NCI-H2171 (cell line): ENCODE results near the gene NSMCE1.
"Not testable (repeated sequence)": the region's sequence is repeated elsewhere in the genome, so short reads cannot be mapped to it uniquely, and the experiment has no call there.

Experiments used
- DNase-seq: peaks from one replicate; lab custom pipeline; 2025; lab: John Stamatoyannopoulos, UW

NSMCE1 gene

GRCh38 chr16:27272076-27272475 is 3.5 kb upstream of the NSMCE1 start:
- DNase-seq, result no peak

GRCh38 chr16:27270349-27270748 is 1.8 kb upstream of the NSMCE1 start:
- DNase-seq, result no peak

DNA sequence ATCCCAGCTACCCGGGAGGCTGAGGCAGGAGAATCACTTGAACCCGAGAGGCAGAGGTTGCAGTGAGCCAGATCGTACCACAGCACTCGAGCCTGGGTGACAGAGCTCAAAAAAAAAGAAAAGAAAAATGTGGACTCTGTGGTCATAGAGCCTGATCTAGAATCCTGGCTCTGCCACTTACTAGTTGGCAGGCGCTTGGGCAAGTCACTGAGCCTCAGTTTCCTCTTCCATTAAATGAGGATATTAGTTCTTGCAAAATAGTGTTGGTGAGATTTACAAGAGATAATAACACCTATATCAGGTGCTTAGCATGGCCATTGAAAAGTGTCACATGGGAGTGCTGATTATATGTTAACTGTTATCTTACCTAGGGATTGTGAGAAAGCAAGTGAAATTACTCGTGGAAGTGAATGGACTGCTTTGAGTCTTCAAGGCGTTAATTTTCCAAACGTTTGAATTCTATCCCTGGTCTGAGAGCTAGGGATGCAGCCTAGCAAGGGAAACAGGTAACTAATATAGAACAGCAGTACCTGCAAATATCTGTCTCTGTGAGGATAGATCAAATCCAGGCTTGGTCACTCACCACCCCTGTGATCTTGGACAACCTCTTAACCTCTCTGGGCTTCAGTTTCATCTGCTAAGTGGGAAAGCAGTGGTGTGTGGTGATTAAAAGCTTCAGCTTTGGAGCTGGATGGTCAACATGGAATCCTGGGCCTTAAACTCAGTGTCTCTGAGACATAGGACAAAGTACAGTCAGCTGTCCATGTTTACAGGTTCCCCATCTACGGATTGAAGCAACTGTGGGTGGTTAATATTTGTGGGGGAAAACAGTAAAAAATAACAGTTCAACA is 953 bp upstream of the NSMCE1 start:
- no peak for DNase-seq

DNA sequence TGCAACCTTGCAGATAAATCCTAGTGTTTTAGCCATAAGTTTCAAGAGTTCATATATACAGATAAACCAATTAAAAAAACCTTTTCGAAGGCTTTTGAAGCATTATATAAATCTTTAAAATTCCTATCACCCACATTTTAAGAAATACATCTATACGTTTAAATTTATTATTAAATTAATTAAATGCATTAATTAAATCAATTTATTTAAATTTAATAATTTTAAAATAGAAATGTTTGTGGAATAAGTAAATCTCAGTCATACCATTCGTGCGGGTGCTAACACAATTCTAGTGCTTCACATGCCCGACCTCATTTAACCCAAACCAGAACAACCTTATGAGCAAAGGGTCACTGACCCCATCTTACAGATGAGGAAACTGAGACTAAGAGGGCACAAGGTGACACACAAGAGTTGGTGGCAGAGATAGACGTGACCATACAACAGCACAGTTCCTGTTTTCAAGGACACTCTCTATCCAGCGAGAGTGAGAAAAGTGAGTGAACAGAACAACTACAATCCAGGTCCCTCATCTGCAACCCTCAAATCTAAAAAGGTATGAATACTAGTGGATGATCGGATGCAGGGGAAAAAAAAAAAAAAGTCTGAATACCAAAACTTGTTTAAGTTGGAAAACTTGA is 1.4 kb downstream of the NSMCE1 start:
- no peak for DNase-seq

GRCh38 chr16:27265982-27266381 is 2.6 kb downstream of the NSMCE1 start:
- no peak for DNase-seq

GRCh38 chr16:27264151-27264550 is 4.4 kb downstream of the NSMCE1 start:
- no peak for DNase-seq

DNA sequence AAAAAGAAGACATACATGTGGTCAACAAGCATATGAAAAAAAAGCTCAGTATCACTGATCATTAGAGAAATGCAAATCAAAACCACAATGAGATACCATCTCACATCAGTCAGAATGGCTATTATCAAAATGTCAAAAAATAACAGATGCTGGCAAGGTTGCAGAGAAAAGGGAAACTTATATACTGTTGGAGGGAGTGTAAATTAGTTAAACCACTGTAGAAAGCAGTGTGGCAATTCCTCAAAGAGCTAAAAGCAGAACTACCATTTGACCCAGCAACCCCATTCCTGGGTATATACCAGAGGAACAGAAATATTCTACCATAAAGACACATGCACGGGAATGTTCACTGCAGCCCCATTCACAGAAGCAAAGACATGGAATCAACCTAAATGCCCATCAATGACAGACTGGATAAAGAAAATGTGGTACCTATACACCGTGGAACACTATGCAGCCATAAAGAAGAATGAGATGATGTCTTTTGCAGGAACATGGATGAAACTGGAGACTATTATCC is 5.6 kb downstream of the NSMCE1 start:
- not testable (repeated sequence) for DNase-seq

DNA sequence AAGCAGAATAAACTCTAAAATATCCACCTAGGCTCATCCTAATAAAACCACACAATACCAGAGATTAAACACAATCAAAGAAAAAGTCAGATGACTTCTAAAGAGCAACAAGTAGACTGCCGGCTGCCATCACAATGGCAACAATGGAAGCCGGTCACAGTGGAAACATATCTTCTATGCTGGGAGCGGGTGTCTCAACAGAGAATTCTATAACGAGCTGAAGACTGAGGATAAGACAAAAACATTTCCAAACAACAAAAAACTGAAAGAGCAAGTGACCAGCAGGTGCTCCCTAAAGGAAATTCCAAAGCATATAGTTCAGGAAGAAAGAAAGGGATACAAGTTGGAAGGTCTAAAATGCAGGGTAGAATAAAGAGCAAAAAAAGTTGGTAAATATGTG is 8.9 kb downstream of the NSMCE1 start:
- no peak for DNase-seq

- no peak for DNase-seq
These were observed 10.3 kb downstream of the NSMCE1 start for GRCh38 chr16:27258241-27258734.

DNA sequence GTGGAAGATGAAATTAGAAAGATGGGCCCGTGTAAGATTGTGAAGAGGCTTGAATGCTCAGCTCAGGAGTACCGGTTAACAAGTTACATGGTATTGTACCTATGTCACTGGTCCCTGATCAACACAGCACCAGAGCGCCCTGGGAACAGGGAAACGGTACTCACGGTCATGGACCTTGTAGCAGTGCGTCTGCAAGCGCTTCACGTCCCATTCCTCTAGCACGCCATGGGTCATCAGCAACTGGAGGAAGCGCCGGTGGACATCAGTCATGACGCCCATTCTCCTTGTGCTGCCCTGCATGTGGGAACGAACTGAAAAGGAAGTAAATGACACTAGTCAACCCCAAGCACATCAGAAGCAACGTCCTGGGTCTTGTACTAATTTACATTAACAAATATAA is 11.3 kb downstream of the NSMCE1 start:
- no peak for DNase-seq

DNA sequence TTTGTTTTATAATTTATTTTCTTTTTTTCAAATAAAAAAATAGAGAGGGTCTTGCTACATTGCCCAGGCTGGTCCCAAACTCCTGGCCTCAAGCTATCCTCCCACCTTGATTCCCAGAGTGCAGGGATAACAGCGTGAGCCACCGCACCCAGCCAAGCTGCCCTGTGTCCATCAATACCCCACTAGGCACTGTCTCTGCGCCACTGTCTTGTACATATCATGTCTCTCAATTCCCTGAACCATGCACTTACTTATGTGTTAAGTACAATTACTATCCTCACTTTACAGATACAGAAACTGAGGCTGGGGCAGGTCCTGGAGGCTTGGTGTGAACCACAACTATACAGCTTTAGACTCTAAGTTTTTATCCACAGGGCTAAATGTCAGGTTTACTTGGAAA is 11.7 kb downstream of the NSMCE1 start:
- DNase-seq, result no peak

DNA sequence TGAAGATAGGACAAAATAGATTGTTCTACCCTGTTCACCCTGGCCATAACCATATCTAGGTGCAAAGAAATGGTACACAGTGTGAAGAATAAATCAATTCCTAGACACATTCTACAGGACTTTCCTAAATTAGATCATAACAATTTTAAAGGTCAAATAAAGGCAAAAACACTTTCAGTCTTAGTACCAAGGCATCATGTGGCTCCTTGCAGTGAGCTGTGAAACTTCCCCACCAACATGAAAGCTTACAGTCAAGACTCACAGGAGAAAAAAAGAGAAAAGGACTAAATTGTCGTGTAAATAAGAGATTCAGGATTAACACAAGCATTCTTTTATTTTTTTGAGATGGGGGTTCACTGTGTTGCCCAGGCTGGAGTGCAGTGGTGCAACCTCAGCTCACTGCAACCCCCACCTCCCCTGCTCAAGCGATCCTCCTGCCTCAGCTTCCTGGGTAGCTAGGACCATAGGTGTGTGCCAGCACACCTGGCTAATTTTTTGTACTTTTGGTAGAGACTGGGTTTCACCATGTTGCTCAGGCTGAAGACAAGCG is 14.2 kb downstream of the NSMCE1 start:
- DNase-seq, result no peak

DNA sequence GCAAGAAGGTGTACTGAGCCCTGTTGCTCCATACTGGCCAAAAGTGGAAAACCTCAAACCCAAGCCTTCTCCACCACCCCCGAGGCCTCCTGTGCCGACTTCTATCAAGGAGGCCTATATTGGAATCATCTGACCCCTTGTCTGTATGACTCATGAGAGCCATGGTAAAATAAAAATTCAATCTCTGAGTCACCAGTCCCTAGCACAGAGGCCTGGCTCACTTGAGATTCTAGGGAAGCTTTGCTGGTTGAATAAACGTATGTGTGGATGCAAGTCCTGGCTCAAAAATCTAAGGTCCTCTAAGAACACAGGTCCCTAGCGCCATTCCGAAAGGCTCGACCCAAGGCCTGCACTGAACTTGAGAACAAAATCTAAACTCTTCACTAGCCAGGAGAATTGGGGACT is 15.0 kb downstream of the NSMCE1 start:
- DNase-seq, result no peak

- no peak for DNase-seq
These were observed 16.4 kb downstream of the NSMCE1 start for GRCh38 chr16:27252206-27252585.

DNA sequence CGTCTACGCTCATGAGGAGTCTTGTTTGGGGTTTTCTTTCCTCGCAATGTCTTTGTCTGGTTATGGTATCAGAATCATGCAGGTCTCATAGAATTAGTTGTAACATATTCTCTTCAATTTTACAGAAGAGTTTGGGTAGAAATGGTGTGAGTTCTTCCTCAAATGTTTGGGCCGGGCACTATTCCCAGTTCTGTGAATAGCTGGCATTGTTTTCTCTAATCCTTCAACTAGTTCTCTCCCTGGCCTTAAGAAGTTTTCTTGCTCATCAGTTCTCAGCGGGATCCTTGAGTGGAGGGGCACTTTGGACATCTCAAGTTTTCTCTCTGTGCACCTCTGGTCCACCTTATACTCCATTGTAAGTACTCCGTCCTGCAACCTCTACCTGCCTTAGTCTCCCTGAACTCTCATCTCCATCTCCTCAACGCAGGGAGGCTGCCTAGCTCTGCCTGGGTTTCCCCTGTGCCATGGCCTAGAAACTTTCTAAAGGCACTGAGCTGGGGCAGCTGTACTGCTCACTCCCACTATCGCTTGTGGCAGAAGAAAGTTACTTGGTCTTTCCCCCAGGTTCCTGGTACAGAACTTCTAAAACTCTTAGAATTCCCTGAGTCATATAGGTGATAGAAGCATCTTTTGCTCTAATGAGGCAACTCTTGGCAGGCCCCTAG is 16.9 kb downstream of the NSMCE1 start:
- DNase-seq, result no peak

- not testable (repeated sequence) for DNase-seq
These were observed 19.7 kb downstream of the NSMCE1 start for GRCh38 chr16:27248886-27249285.

GRCh38 chr16:27248036-27248435 is 20.5 kb downstream of the NSMCE1 start:
- DNase-seq, result no peak

GRCh38 chr16:27247076-27247475 is 21.5 kb downstream of the NSMCE1 start:
- DNase-seq, result not testable (repeated sequence)

DNA sequence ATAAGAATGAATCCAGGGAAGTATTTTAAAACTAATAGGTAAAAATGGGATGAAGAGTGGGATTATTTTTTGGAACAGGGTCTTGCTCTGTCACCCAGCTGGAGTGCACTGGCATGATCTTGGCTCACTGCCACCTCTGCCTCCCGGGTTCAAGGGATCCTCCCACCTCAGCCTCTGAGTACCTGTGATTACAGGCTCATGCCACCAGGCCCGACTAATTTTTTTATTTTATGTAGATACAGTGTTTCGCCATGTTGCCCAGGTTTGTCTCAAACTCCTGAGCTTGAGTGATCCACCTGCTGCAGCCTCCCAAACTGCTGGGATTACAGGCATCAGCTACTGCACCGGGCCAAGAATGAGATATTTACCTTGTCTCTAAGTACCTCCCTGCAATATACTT is 22.1 kb downstream of the NSMCE1 start:
- DNase-seq, result no peak

DNA sequence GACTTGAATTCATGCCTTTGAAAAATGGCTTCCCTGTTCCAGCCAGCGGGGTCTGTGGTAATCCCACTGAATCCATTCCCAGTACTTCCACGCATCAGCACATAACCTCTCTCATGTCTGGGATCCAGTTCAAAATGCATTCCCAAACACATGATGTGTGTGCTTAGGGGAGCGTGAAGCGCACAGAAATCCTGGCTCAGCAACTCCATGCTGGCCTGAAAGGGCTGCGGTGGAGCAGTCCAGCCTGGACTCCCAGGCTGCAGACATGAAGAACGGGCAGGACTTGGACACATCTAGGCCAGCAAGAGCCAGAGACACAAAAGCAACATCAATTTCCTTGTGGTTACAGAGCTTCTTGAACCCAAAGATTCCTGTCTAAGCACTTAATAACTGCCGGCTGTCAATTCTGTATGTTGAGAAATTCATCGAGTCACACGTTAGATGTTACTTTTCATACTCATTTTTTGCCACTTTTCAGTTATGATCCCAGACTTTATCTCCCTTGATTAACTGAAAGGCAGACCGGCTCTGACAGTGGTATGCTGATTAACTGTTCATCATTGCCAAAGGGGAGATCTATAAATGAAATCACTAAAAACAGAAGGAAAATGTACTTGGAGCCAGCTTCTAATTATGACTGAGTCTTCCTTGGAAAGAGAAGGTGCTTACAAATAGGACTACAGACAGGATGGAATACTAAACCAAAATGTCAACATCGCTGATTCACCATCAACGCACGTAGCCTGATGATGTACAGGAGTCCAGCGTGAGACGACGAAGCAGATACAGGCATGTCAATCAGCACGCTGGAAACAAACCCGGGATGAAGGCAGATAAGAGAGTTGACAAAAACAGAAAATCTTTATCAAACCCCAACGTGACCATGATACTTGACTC is 23.0 kb downstream of the NSMCE1 start:
- DNase-seq, result no peak

GRCh38 chr16:27244363-27244755 is 24.2 kb downstream of the NSMCE1 start:
- no peak for DNase-seq
